SK-N-SH (cell line): ENCODE results near the gene PRDM10. TPM values are rescaled to one million over a fixed set of nuclear protein-coding genes. Genes with fewer than 3 reads are reported as not detected.

Source experiments
- CTCF ChIA-PET: fragments of 300-600, 350-600 bp; formaldehyde crosslinking; extraction: SDS; loops from one replicate; lab custom pipeline; 2021; lab: Yijun Ruan, JAX
- POLR2A ChIA-PET: fragments of 350-600 bp; sonication (Branson Sonifier 250); formaldehyde crosslinking; extraction: SDS; loops from one replicate; lab custom pipeline; 2020; ENCODE audit warnings: antibody characterized with exemption, inconsistent platforms; lab: Yijun Ruan, JAX
- DNase-seq: peaks from one replicate; pipeline ENCODE4 v3.0.0; 2012
- H2AFZ ChIP-seq: fragments of 200-600 bp; sonication (generic); 2 replicates; pipeline ENCODE4 v1.8.1; 2016; ENCODE audit warnings: antibody characterized with exemption, mild to moderate bottlenecking, low read depth
- H3F3A ChIP-seq: fragments of 200-600 bp; sonication (generic); replicated peaks from 2 replicates; pipeline ENCODE3; 2016; ENCODE audit warnings: antibody characterized with exemption, mild to moderate bottlenecking; ENCODE audit not compliant: insufficient read depth
- H3K27ac ChIP-seq, 2 experiments: fragments of 200-500 bp in 1 of 2; fragments of 200-600 bp in 1 of 2; sonication (Bioruptor generic) in 1 of 2; sonication (generic), shearing (Covaris generic) in 1 of 2; 2 replicates each; pipeline versions ENCODE4 v1.5.1 to v1.6.1; 2014 to 2016; ENCODE audit warnings: low read depth in 2 of 2, inconsistent platforms in 1 of 2, low read length in 1 of 2, mild to moderate bottlenecking in 1 of 2, mixed read lengths in 1 of 2
- H3K27me3 ChIP-seq: fragments of 200-600 bp; sonication (generic), shearing (Covaris generic); 2 replicates; pipeline ENCODE4 v1.6.1; 2016; ENCODE audit warnings: mixed run types; ENCODE audit not compliant: insufficient read depth
- H3K36me3 ChIP-seq, 2 experiments: fragments of 200-500 bp in 1 of 2; fragments of 200-600 bp in 1 of 2; sonication (Bioruptor generic) in 1 of 2; sonication (generic) in 1 of 2; replicated peaks in 1 of 2; 2 replicates each; pipeline versions ENCODE3 to v1.5.1; 2014 to 2016; ENCODE audit warnings: low read length in 1 of 2, mild to moderate bottlenecking in 1 of 2; ENCODE audit not compliant: insufficient read depth in 2 of 2, control insufficient read depth in 1 of 2
- H3K4me1 ChIP-seq, 2 experiments: fragments of 200-500 bp in 1 of 2; fragments of 200-600 bp in 1 of 2; sonication (Bioruptor generic) in 1 of 2; sonication (generic), shearing (Covaris generic) in 1 of 2; 2 replicates each; pipeline versions ENCODE4 v1.5.1 to v1.6.1; 2014 to 2016; ENCODE audit warnings: low read depth in 1 of 2, low read length in 1 of 2, mixed run types in 1 of 2; ENCODE audit not compliant: insufficient read depth in 2 of 2, control insufficient read depth in 1 of 2
- H3K4me2 ChIP-seq: fragments of 200-600 bp; sonication (generic), shearing (Covaris generic); 2 replicates; pipeline ENCODE4 v1.6.1; 2017; ENCODE audit warnings: mixed run types
- H3K4me3 ChIP-seq, 2 experiments: fragments of 200-500 bp in 1 of 2; fragments of 200-600 bp in 1 of 2; sonication (Bioruptor generic) in 1 of 2; sonication (generic), shearing (Covaris generic) in 1 of 2; 2 replicates each; pipeline versions ENCODE4 v1.5.1 to v1.8.1; 2014 to 2016; ENCODE audit warnings: low read depth in 2 of 2, inconsistent platforms in 1 of 2, low read length in 1 of 2, mild to moderate bottlenecking in 1 of 2, mixed read lengths in 1 of 2, moderate library complexity in 1 of 2
- H3K79me2 ChIP-seq: fragments of 200-600 bp; sonication (generic); 2 replicates; pipeline ENCODE4 v1.8.1; 2017; ENCODE audit warnings: mild to moderate bottlenecking; ENCODE audit not compliant: insufficient read depth
- H3K9ac ChIP-seq: fragments of 200-600 bp; sonication (generic); 2 replicates; pipeline ENCODE4 v1.6.1; 2017; ENCODE audit warnings: mixed run types
- H3K9me2 ChIP-seq: fragments of 200-600 bp; sonication (generic); 2 replicates; pipeline ENCODE4 v1.6.1; 2017; ENCODE audit warnings: mixed run types
- H3K9me3 ChIP-seq: fragments of 200-600 bp; sonication (generic); 2 replicates; pipeline ENCODE4 v1.6.1; 2017; ENCODE audit warnings: mixed run types, mild to moderate bottlenecking, moderate library complexity
- H4K20me1 ChIP-seq: fragments of 200-600 bp; sonication (generic); 2 replicates; pipeline ENCODE4 v1.6.1; 2017; ENCODE audit warnings: mild to moderate bottlenecking, mixed run types; ENCODE audit not compliant: insufficient read depth
- CHD2 ChIP-seq: fragments of 150-350 bp; IDR thresholded peaks from 2 replicates; pipeline ENCODE4 v1.6.1; 2018; ENCODE audit warnings: low read length; ENCODE audit not compliant: partially characterized antibody
- CTCF ChIP-seq: fragments of 200-600 bp; sonication (generic); IDR thresholded peaks from 2 replicates; pipeline ENCODE4 v1.6.1; 2017; ENCODE audit warnings: antibody characterized with exemption, mild to moderate bottlenecking, moderate library complexity
- ELF1 ChIP-seq: IDR thresholded peaks from 2 replicates; pipeline ENCODE4 v1.4.0; 2012
- EP300 ChIP-seq, 2 experiments: IDR thresholded peaks; 2 replicates each; pipeline versions ENCODE4 v1.4.0 to v1.6.1; 2012; ENCODE audit warnings: borderline replicate concordance in 1 of 2, low read depth in 1 of 2, low read length in 1 of 2
- JUND ChIP-seq: IDR thresholded peaks from 2 replicates; pipeline ENCODE4 v1.4.0; 2012
- MAX ChIP-seq: IDR thresholded peaks from 2 replicates; pipeline ENCODE4 v1.4.0; 2012; ENCODE audit warnings: low read depth
- MEF2A ChIP-seq: IDR thresholded peaks from 2 replicates; pipeline ENCODE4 v1.4.0; 2012; ENCODE audit warnings: low read depth, borderline replicate concordance
- NRF1 ChIP-seq: IDR thresholded peaks from 2 replicates; pipeline ENCODE4 v1.6.1; 2012; ENCODE audit warnings: low read depth, mild to moderate bottlenecking, low read length
- POLR2AphosphoS5 ChIP-seq: IDR thresholded peaks from 2 replicates; pipeline ENCODE4 v1.6.1; 2012; ENCODE audit warnings: low read depth, low read length
- RAD21 ChIP-seq: IDR thresholded peaks from 2 replicates; pipeline ENCODE4 v1.6.1; 2012; ENCODE audit warnings: mild to moderate bottlenecking, low read length
- RCOR1 ChIP-seq: fragments of 150-350 bp; IDR thresholded peaks from 2 replicates; pipeline ENCODE4 v1.6.1; 2017; ENCODE audit warnings: antibody characterized with exemption, low read length
- RFX5 ChIP-seq: IDR thresholded peaks from 2 replicates; pipeline ENCODE4 v1.6.1; 2012; ENCODE audit warnings: mild to moderate bottlenecking, improper control_type of control experiment, low read length
- RXRA ChIP-seq: IDR thresholded peaks from 2 replicates; pipeline ENCODE4 v1.4.0; 2012; ENCODE audit warnings: low read depth, mild to moderate bottlenecking, borderline replicate concordance
- SIN3A ChIP-seq: IDR thresholded peaks from 2 replicates; pipeline ENCODE4 v1.6.1; 2012; ENCODE audit warnings: low read depth, mild to moderate bottlenecking, low read length, moderate library complexity, borderline replicate concordance
- TAF1 ChIP-seq: IDR thresholded peaks from 2 replicates; pipeline ENCODE4 v1.6.1; 2012; ENCODE audit warnings: low read depth, mild to moderate bottlenecking, low read length, moderate library complexity, borderline replicate concordance
- USF2 ChIP-seq: fragments of 150-350 bp; IDR thresholded peaks from 2 replicates; pipeline ENCODE4 v1.6.1; 2017; ENCODE audit warnings: antibody characterized with exemption, low read length, low read depth, borderline replicate concordance
- WGBS: methylation state at CpG from one replicate; pipeline ENCODE4 v1.1.6; 2017; ENCODE audit warnings: low lambda C conversion rate; 5-methylcytosine and 5-hydroxymethylcytosine counted together
- polyA plus RNA-seq, 3 experiments: library from polyadenylated mRNA; depleted of rRNA; stranded (reverse); fragments of >200 nt; gene quantifications; 2 replicates each; pipeline ENCODE4 v1.2.3, GENCODE V29; 2012
- TF ChIP-seq, protein P1 (sequence below): IDR thresholded peaks from 2 replicates; pipeline ENCODE4 v1.4.0; 2012; ENCODE audit warnings: low read depth, borderline replicate concordance

Gene PRDM10
- polyA plus RNA-seq, 1 of the 3 experiments (the other 2 are of a cell fraction): 1.9 TPM

DNA sequence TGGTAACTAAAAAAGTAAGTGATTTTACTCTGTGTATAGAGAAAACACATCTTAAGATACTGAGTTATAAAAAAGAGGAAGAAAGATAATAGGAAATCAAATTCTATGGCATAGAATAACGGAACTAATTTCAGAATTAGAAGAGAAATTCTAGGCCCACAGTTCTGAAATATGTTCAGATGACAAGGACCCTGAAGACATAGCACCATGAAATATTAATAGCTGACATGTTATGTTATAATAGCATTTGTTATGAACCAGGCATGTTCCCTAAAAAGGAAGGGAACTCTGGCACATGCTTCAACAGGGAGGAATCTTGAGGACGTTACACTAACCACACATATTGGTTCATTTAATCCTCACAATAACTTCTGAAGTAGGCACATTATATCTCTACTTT lies 32.7 kb downstream of the PRDM10 start:
- ChIA-PET CTCF (interaction anchor here (1.1 kb wide), 1 partner anchor 10 kb away, joined by 3 read pairs; no protein-coding TSS in a partner anchor), POLR2A (no interaction called here)
- H3K9me3 ChIP-seq: no peaks in the 10 kb centered on the region
- H2AFZ ChIP-seq: no peak overlapping the region
- peaks cover 6% of the 10 kb centered on the region for H3F3A ChIP-seq
- no peaks in the 10 kb centered on the region for H3K9me2 ChIP-seq
- no peaks in the 10 kb centered on the region for H3K27me3 ChIP-seq
- 93% methylated on average over 2 of the region's 2 CpGs for WGBS
- DNase-seq: no peak
- no peak overlapping the region for H3K9ac ChIP-seq
- no peak overlapping the region for H3K27ac ChIP-seq
- no peaks in the 10 kb centered on the region for H4K20me1 ChIP-seq
- H3K4me3 ChIP-seq: no peak overlapping the region
- no peak overlapping the region for H3K4me2 ChIP-seq
- TF ChIP-seq MEF2A: no peak
- TF ChIP-seq CHD2: no peak
- TF ChIP-seq TAF1: no peak
- no peak for TF ChIP-seq JUND
- no peak for TF ChIP-seq SIN3A
- TF ChIP-seq POLR2AphosphoS5: no peak
- TF ChIP-seq, protein P1, sequence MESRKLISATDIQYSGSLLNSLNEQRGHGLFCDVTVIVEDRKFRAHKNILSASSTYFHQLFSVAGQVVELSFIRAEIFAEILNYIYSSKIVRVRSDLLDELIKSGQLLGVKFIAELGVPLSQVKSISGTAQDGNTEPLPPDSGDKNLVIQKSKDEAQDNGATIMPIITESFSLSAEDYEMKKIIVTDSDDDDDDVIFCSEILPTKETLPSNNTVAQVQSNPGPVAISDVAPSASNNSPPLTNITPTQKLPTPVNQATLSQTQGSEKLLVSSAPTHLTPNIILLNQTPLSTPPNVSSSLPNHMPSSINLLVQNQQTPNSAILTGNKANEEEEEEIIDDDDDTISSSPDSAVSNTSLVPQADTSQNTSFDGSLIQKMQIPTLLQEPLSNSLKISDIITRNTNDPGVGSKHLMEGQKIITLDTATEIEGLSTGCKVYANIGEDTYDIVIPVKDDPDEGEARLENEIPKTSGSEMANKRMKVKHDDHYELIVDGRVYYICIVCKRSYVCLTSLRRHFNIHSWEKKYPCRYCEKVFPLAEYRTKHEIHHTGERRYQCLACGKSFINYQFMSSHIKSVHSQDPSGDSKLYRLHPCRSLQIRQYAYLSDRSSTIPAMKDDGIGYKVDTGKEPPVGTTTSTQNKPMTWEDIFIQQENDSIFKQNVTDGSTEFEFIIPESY: no peak
- no peak for TF ChIP-seq RXRA
- no peak for TF ChIP-seq RFX5
- TF ChIP-seq EP300 (IDR thresholded peaks at IDR 0.05; ENCODE audit: borderline replicate concordance in 1 of 2, low read depth in 1 of 2, low read length in 1 of 2): no peak
- TF ChIP-seq ELF1: no peak
- no peak for TF ChIP-seq NRF1
- peaks cover 0 to 11% of the 10 kb centered on the region in 2 experiments; a peak in 2 of 4 replicates for H3K4me1 ChIP-seq
- H3K36me3 ChIP-seq: no peaks in the 10 kb centered on the region
- no peaks in the 10 kb centered on the region for H3K79me2 ChIP-seq

DNA sequence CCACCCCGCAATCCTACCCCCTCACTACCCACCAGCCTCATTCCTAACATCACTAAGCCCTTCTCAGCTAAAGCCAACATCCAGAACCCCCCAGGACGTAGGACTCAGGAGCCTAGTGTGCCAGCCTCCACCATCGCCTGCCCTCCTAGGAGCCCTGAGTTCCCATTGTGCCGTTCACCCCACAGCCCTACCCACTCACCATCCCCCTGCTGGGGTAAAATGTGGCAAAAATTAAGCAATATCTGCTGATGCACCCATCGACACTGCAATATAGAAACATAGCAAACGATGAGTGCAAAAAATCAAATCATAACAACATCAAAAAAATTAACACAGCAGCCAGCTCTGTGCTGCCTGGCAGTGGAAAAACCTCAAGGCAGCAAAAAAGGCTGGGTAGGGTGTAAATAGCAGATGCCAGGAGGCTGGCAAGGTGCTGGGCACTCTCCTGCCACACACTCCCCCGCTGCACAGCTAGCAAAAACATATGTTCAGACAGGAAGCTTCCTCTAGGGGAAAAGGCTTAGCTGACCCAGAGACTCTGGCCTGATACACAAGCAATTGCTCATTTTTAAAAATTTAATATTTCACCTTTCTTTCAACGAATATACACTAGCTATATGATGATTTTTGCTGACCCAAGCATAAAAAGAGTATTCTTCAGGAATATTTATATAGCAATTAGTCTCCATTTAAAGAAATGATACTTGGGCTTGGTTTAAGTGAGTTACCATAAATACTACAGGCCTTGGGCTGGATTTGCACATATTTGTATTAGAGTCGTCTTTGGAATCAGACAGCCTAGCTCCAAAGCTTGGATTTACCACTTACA lies 33.8 kb downstream of the PRDM10 start:
- CTCF ChIA-PET: interaction anchor here (0.9 to 1.5 kb wide), 3 partner anchors 23 to 164 kb away, joined by 3 to 5 read pairs (median 3); no protein-coding TSS in a partner anchor
- Histone ChIP-seq H3K4me3 (no peak overlapping the region), H3K27ac (peak overlapping the region in 1 of 2 experiments; percentile 68; a peak in 2 of 4 replicates), H3K9me3 (no peaks in the 10 kb centered on the region), H4K20me1 (no peaks in the 10 kb centered on the region), H3K4me1 (peaks cover 0 to 11% of the 10 kb centered on the region in 2 experiments; a peak in 2 of 4 replicates)
- WGBS: 90% methylated on average over 9 of the region's 9 CpGs
- DNase-seq: peak; percentile 65
- no peak for TF ChIP-seq CTCF
- no peak for TF ChIP-seq MAX
- no peak for TF ChIP-seq RXRA
- TF ChIP-seq USF2: no peak
- TF ChIP-seq RCOR1: 0 out of 2 replicates have a peak, but pooled peaks have one; percentile 32
- TF ChIP-seq CHD2: no peak
- TF ChIP-seq NRF1: no peak
- TF ChIP-seq RAD21: no peak
- TF ChIP-seq, all 33 proteins: peak for 1
- POLR2A ChIA-PET: no interaction called here
- no peaks in the 10 kb centered on the region for H3K79me2 ChIP-seq
- no peaks in the 10 kb centered on the region for H3K36me3 ChIP-seq
- no peak overlapping the region for H3K9ac ChIP-seq
- no peaks in the 10 kb centered on the region for H3K9me2 ChIP-seq
- no peaks in the 10 kb centered on the region for H3K27me3 ChIP-seq
- H3F3A ChIP-seq: peaks cover 6% of the 10 kb centered on the region
- H2AFZ ChIP-seq: no peak overlapping the region
- no peak overlapping the region for H3K4me2 ChIP-seq
